Endothelial cell of umbilical vein (primary cell): ENCODE measurements around the gene TP73. TPM values are rescaled to one million over a fixed set of nuclear protein-coding genes. Genes with fewer than 3 reads are reported as not detected.

Experiments used
- BruUV-seq: library from RNA; stranded (reverse); fragments of 400-500 nt; replicated peaks from 2 replicates; lab custom pipeline; 2021; lab: Mats Ljungman, UMichigan
- CTCF ChIA-PET: fragments of 300-600, 350-600 bp; sonication (Branson Sonifier 250); formaldehyde crosslinking; loops from one replicate; lab custom pipeline; 2021; ENCODE audit warnings: antibody characterized with exemption, inconsistent platforms; lab: Charles Lee
- POLR2A ChIA-PET: fragments of 300-600, 350-600 bp; sonication (Branson Sonifier 250); formaldehyde crosslinking; loops from one replicate; lab custom pipeline; 2021; ENCODE audit warnings: antibody characterized with exemption, inconsistent platforms; lab: Charles Lee
- DNase-seq: peaks from one replicate; pipeline ENCODE4 v3.0.0-alpha.2; 2011; ENCODE audit warnings: low read depth, low spot score
- FAIRE-seq: peaks from 2 replicates; lab custom pipeline; 2011; peaks lifted over from hg19 to GRCh38; lab: Jason Lieb, UNC
- H2AFZ ChIP-seq: 2 replicates; pipeline ENCODE4 v1.6.0; 2012; ENCODE audit warnings: low read depth, low read length, control low read depth, inconsistent platforms
- H3K27ac ChIP-seq: 2 replicates; pipeline ENCODE4 v1.5.1; 2011; ENCODE audit warnings: low read depth, mild to moderate bottlenecking, control low read depth, low read length, moderate library complexity; ENCODE audit not compliant: insufficient read depth
- H3K27me3 ChIP-seq, 2 experiments: 2 replicates each; pipeline versions ENCODE4 v1.6.0 to v1.6.1; 2011; ENCODE audit warnings: low read length in 2 of 2, mixed read lengths in 1 of 2; ENCODE audit not compliant: control insufficient read depth in 2 of 2, insufficient read depth in 2 of 2
- H3K36me3 ChIP-seq, 2 experiments: 2 replicates in 1 of 2; 3 replicates in 1 of 2; pipeline ENCODE4 v1.5.1; 2011; ENCODE audit warnings: low read length in 2 of 2, mild to moderate bottlenecking in 1 of 2, moderate library complexity in 1 of 2; ENCODE audit not compliant: control insufficient read depth in 2 of 2, insufficient read depth in 2 of 2; ENCODE audit errors: extremely low read depth in 1 of 2
- H3K4me1 ChIP-seq: 3 replicates; pipeline ENCODE4 v1.5.1; 2011; ENCODE audit warnings: mild to moderate bottlenecking, low read length; ENCODE audit not compliant: control insufficient read depth, insufficient read depth; ENCODE audit errors: extremely low read depth
- H3K4me2 ChIP-seq: 2 replicates; pipeline ENCODE4 v1.6.1; 2011; ENCODE audit warnings: low read length, control low read depth, mixed read lengths; ENCODE audit not compliant: insufficient read depth
- H3K4me3 ChIP-seq, 3 experiments: fragments of 200-600 bp in 1 of 3; sonication (generic), shearing (Covaris generic) in 1 of 3; replicated peaks in 1 of 3; 2 replicates each; pipeline ENCODE4 v1.5.1; 2011 to 2016; ENCODE audit warnings: control low read depth in 3 of 3, low read length in 3 of 3, mild to moderate bottlenecking in 2 of 3, inconsistent platforms in 1 of 3, low read depth in 1 of 3, moderate library complexity in 1 of 3; ENCODE audit not compliant: insufficient read depth in 1 of 3
- H3K79me2 ChIP-seq: 2 replicates; pipeline ENCODE4 v1.6.0; 2012; ENCODE audit warnings: low read length, inconsistent platforms; ENCODE audit not compliant: control insufficient read depth, insufficient read depth
- H3K9ac ChIP-seq: replicated peaks from 2 replicates; pipeline ENCODE3; 2011; ENCODE audit warnings: low read length, control low read depth; ENCODE audit not compliant: insufficient read depth; ENCODE audit errors: extremely low read depth
- H3K9me1 ChIP-seq: replicated peaks from 3 replicates; pipeline ENCODE4 v1.6.0; 2011; ENCODE audit warnings: mild to moderate bottlenecking, low read length; ENCODE audit not compliant: control insufficient read depth, insufficient read depth; ENCODE audit errors: extremely low read depth
- H3K9me3 ChIP-seq: replicated peaks from 2 replicates; pipeline ENCODE4 v1.5.1; 2012; ENCODE audit warnings: low read length, inconsistent platforms; ENCODE audit not compliant: control insufficient read depth, insufficient read depth
- H4K20me1 ChIP-seq: replicated peaks from 2 replicates; pipeline ENCODE3; 2011; ENCODE audit warnings: mild to moderate bottlenecking, low read length; ENCODE audit not compliant: control insufficient read depth, insufficient read depth; ENCODE audit errors: extremely low read depth
- CTCF ChIP-seq, 2 donors: IDR thresholded peaks; 1 replicate in 1 of 2; 2 replicates in 1 of 2; pipeline ENCODE4 v1.5.1; 2011; ENCODE audit warnings: low read length in 2 of 2, mild to moderate bottlenecking in 2 of 2, moderate library complexity in 2 of 2, control low read depth in 1 of 2, inconsistent platforms in 1 of 2, low read depth in 1 of 2; ENCODE audit not compliant: insufficient read depth in 1 of 2; ENCODE audit errors: extremely low read depth in 1 of 2
- EZH2 ChIP-seq: IDR thresholded peaks from 2 replicates; pipeline ENCODE4 v1.6.1; 2012; ENCODE audit warnings: borderline replicate concordance, low read depth, mild to moderate bottlenecking, moderate library complexity, low read length, inconsistent platforms; ENCODE audit not compliant: severe bottlenecking
- FOS ChIP-seq: IDR thresholded peaks from 2 replicates; pipeline ENCODE4 v1.6.1; 2011; ENCODE audit warnings: mild to moderate bottlenecking, low read length, moderate library complexity, borderline replicate concordance; ENCODE audit not compliant: insufficient read depth
- GATA2 ChIP-seq: IDR thresholded peaks from 2 replicates; pipeline ENCODE4 v1.7.0; 2011; ENCODE audit warnings: low read depth, mild to moderate bottlenecking, moderate library complexity, mixed read lengths, low read length; ENCODE audit not compliant: insufficient read length, insufficient read depth
- JUN ChIP-seq: IDR thresholded peaks from 2 replicates; pipeline ENCODE4 v1.6.1; 2011; ENCODE audit warnings: borderline replicate concordance, low read depth; ENCODE audit not compliant: insufficient read length, insufficient read depth
- MAX ChIP-seq: IDR thresholded peaks from 2 replicates; pipeline ENCODE4 v1.6.1; 2011; ENCODE audit not compliant: insufficient read depth, insufficient read length
- MYC ChIP-seq: IDR thresholded peaks from one replicate; pipeline ENCODE4 v1.6.1; 2011; ENCODE audit warnings: mild to moderate bottlenecking, low read depth, low read length
- POLR2A ChIP-seq: IDR thresholded peaks from 2 replicates; pipeline ENCODE4 v1.6.1; 2012; ENCODE audit warnings: low read depth, mild to moderate bottlenecking, control low read depth, low read length
- POLR2AphosphoS5 ChIP-seq: IDR thresholded peaks from 2 replicates; pipeline ENCODE4 v1.6.1; 2012; ENCODE audit warnings: low read depth, mild to moderate bottlenecking, control low read depth, low read length, moderate library complexity; ENCODE audit not compliant: insufficient read depth
- dilution Hi-C: fragments of 300-500 bp; cut with MboI; formaldehyde crosslinking; loops from one replicate; pipeline ENCODE4 v1.15.0; 2019; ENCODE audit warnings: low sequenced_read_pairs; ENCODE audit not compliant: extremely low pct_ligation_motif_present
- intact Hi-C: fragments of 100-400 bp; cut with micrococcal nuclease; formaldehyde crosslinking; loops from one replicate; pipeline ENCODE4 v1.10.0; 2022
- polyA plus RNA-seq, 4 experiments: library from polyadenylated mRNA; depleted of rRNA in 3 of 4; stranded (reverse) in 3 of 4; unstranded in 1 of 4; fragments of >200 nt; gene quantifications; 2 replicates each; pipeline versions ENCODE4 v1.2.1 to v1.2.3, GENCODE V29; 2011 to 2012; ENCODE audit warnings: missing spikeins in 1 of 4
- total RNA-seq: library from RNA; stranded (reverse); gene quantifications from 2 replicates; pipeline ENCODE4 v1.2.3, GENCODE V29; 2021

Gene TP73
- total and polyA plus RNA-seq, 2 donors (not counting 3 experiments of a cell fraction or from before 2014, with no cell fraction given), result 0.03 to 0.15 TPM

- dilution Hi-C loops, result no loop called here
- no peaks in the 10 kb centered on the region for H3K79me2 ChIP-seq
- peak overlapping the region; percentile 70 for H2AFZ ChIP-seq
- no peaks in the 10 kb centered on the region for H4K20me1 ChIP-seq
- H3K27ac ChIP-seq, result peak overlapping the region; percentile 47
- no peaks in the 10 kb centered on the region for H3K9me3 ChIP-seq
- ChIA-PET CTCF (interaction anchor here (0.6 to 7.0 kb wide), 43 partner anchors 9 to 182 kb away, joined by 3 to 196 read pairs (median 6); partner anchors contain the start of genes ARHGEF16 and MEGF6), POLR2A (interaction anchor here (0.6 to 0.7 kb wide), 2 partner anchors 23 to 54 kb away, joined by 4 to 5 read pairs; no protein-coding TSS in a partner anchor)
- no peak overlapping the region for H3K9ac ChIP-seq
- H3K36me3 ChIP-seq, result no peaks in the 10 kb centered on the region
- H3K4me2 ChIP-seq, result no peak overlapping the region
- BruUV-seq, result no TSS peak
- H3K9me1 ChIP-seq, result no peaks in the 10 kb centered on the region
- no peak overlapping the region for H3K4me3 ChIP-seq
- DNase-seq (peak; percentile 80), FAIRE-seq (peak; percentile 95)
- TF ChIP-seq MYC (no peak), POLR2AphosphoS5 (no peak), GATA2 (no peak), POLR2A (no peak), JUN (no peak), EZH2 (no peak), CTCF (IDR thresholded peaks at IDR 0.05; ENCODE audit: extremely low read depth in 1 of 2, insufficient read depth in 1 of 2, low read depth in 1 of 2, low read length in 2 of 2) (peak; percentile 78), MAX (no peak), FOS (peak; percentile 17)
- H3K4me1 ChIP-seq, result peaks cover 25% of the 10 kb centered on the region
- H3K27me3 ChIP-seq, result no peaks in the 10 kb centered on the region
- intact Hi-C loops, result loop anchor here (1.0 to 2.0 kb wide), 6 partner anchors 29 to 166 kb away; no protein-coding TSS in a partner anchor
Measured at GRCh38 chr1:3618881-3619671, 33.2 kb upstream of the TP73 start.
